HepG2 (cell line): ENCODE results near the gene GSDMA. TPM values are rescaled to one million over a fixed set of nuclear protein-coding genes. Genes with fewer than 3 reads are reported as not detected.
A peak's percentile ranks its signal among the peaks of the same experiment; 100 is the strongest.

Source experiments
- BCL6 ChIP-seq: IDR thresholded peaks from 2 replicates; pipeline ENCODE4 v1.6.1; 2016; ENCODE audit warnings: missing genetic modification reagents, missing compliant biosample characterization
- CREB1 ChIP-seq, 2 experiments: fragments of 450-650 bp in 1 of 2; IDR thresholded peaks; 2 replicates each; pipeline ENCODE4 v1.6.1; 2016 to 2017; ENCODE audit warnings: control low read depth in 1 of 2, mild to moderate bottlenecking in 1 of 2, missing compliant biosample characterization in 1 of 2, missing genetic modification characterization in 1 of 2
- DPF2 ChIP-seq: sonication (generic); formaldehyde crosslinking; IDR thresholded peaks from 2 replicates; pipeline ENCODE4 v1.4.0; 2020; ENCODE audit warnings: mild to moderate bottlenecking, low read depth, missing genetic modification reagents, borderline replicate concordance
- HIVEP1 ChIP-seq: sonication (generic); formaldehyde crosslinking; IDR thresholded peaks from 2 replicates; pipeline ENCODE4 v1.4.0; 2020; ENCODE audit warnings: mild to moderate bottlenecking, missing genetic modification reagents
- MIER2 ChIP-seq: IDR thresholded peaks from 2 replicates; pipeline ENCODE4 v1.6.1; 2016; ENCODE audit warnings: missing biosample characterization, missing genetic modification reagents
- MIER3 ChIP-seq: IDR thresholded peaks from 2 replicates; pipeline ENCODE4 v1.6.1; 2016; ENCODE audit warnings: missing compliant biosample characterization, borderline replicate concordance
- SNRNP70 ChIP-seq: fragments of 200-400 bp; formaldehyde crosslinking; IDR thresholded peaks from 2 replicates; pipeline ENCODE4 v1.6.1; 2017; ENCODE audit warnings: mild to moderate bottlenecking, low read depth, low read length, moderate library complexity
- TGIF2 ChIP-seq: IDR thresholded peaks from 2 replicates; pipeline ENCODE4 v1.6.1; 2016; ENCODE audit warnings: control low read depth, missing compliant biosample characterization
- ZFP37 ChIP-seq: sonication (generic); formaldehyde crosslinking; IDR thresholded peaks from 2 replicates; pipeline ENCODE4 v1.4.0; 2020; ENCODE audit warnings: missing genetic modification reagents, borderline replicate concordance
- ZNF431 ChIP-seq: sonication (generic); formaldehyde crosslinking; IDR thresholded peaks from 2 replicates; pipeline ENCODE4 v1.9.0; 2022; ENCODE audit warnings: missing genetic modification reagents, low read depth, mild to moderate bottlenecking, borderline replicate concordance
- polyA plus RNA-seq, 8 experiments: library from polyadenylated mRNA; depleted of rRNA in 3 of 8; stranded (reverse) in 7 of 8; unstranded in 1 of 8; fragments of >200 nt; fragmentation: Illumina TruSeq in 4 of 8; extraction: Trizol in 4 of 8; gene quantifications; 2 replicates each; pipeline versions ENCODE4 v1.2.1 to v1.2.3, GENCODE V29; 2011 to 2016; ENCODE audit warnings: low read depth in 4 of 8, missing spikeins in 1 of 8, mixed read lengths in 1 of 8; ENCODE audit not compliant: insufficient read depth in 1 of 8
- total RNA-seq, 5 experiments: library from RNA; depleted of rRNA; stranded (reverse); fragments of >200 nt; fragmentation: Illumina TruSeq; extraction: Trizol; gene quantifications; 2 replicates each; pipeline ENCODE4 v1.2.3, GENCODE V29; 2016; ENCODE audit warnings: low read depth in 1 of 5
- TF ChIP-seq, protein P1 (sequence below): sonication (generic); formaldehyde crosslinking; IDR thresholded peaks from 2 replicates; pipeline ENCODE4 v1.5.0; 2020; ENCODE audit warnings: mild to moderate bottlenecking, missing genetic modification reagents, borderline replicate concordance
- TF ChIP-seq, protein P2 (sequence below): sonication (generic); formaldehyde crosslinking; IDR thresholded peaks from 2 replicates; pipeline ENCODE4 v1.4.0; 2020; ENCODE audit warnings: mild to moderate bottlenecking, low read depth, missing genetic modification reagents
- TF ChIP-seq, protein P3 (sequence below): sonication (generic); formaldehyde crosslinking; IDR thresholded peaks from 2 replicates; pipeline ENCODE4 v1.8.1; 2023; ENCODE audit warnings: mild to moderate bottlenecking, missing genetic modification reagents
- TF ChIP-seq, protein P4 (sequence below): sonication (generic); formaldehyde crosslinking; IDR thresholded peaks from 2 replicates; pipeline ENCODE4 v1.4.0; 2020; ENCODE audit warnings: missing genetic modification reagents, borderline replicate concordance
- TF ChIP-seq, protein P5 (sequence below): sonication (generic); formaldehyde crosslinking; conservative IDR thresholded peaks from 2 replicates; pipeline ENCODE4 v1.5.0; 2020; ENCODE audit warnings: missing genetic modification reagents

The GSDMA gene
- total and polyA plus RNA-seq, 2 of the 13 experiments (the other 11 are each of a cell fraction or from before 2014, with no cell fraction given), result not detected

DNA sequence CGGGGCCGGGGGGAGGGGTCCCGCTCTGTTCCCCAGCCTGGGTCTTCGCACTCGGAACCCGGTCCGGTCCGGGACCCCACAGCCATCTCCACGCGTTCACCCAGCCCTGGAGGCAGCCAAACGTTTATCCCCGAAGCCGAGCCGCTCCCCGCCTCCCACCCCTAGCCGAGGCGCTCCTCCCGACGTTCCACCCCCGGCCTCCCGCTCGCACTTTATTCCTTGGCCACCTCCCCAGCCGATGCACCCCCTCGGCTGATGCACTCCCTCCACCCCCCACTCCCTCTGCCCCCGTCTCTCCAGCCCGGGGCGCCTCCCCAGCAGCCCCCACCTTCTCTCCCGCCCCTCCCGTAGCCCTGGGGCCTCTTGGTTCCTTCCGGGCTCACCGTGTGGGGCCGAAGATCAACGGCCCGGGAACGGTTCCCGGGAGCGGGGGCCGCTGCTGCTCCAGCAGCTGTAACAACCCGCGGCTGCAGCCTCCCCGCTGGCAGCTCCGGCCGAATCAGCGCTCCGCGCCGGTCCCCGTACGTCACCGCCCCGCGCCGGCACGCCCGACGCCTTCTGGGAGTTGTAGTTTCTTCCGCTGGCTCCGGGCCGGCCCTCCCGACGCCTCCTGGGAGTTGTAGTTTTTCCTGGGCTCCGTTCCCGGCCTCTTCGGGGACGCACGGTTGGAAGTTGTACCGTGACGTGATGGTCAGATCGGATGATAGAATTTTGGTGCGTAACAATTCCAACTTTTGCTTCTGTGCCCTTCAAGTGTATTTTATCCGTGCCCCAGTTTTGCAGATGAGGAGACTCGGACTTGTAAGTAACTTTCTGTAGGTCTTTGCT lies 35.5 kb upstream of the GSDMA start, which contains the start of the genes LRRC3C and ORMDL3 (continued):
- no peak for TF ChIP-seq DPF2 (CRISPR knock-in tag)
- TF ChIP-seq ZFP37, result no peak
- TF ChIP-seq, protein P1, sequence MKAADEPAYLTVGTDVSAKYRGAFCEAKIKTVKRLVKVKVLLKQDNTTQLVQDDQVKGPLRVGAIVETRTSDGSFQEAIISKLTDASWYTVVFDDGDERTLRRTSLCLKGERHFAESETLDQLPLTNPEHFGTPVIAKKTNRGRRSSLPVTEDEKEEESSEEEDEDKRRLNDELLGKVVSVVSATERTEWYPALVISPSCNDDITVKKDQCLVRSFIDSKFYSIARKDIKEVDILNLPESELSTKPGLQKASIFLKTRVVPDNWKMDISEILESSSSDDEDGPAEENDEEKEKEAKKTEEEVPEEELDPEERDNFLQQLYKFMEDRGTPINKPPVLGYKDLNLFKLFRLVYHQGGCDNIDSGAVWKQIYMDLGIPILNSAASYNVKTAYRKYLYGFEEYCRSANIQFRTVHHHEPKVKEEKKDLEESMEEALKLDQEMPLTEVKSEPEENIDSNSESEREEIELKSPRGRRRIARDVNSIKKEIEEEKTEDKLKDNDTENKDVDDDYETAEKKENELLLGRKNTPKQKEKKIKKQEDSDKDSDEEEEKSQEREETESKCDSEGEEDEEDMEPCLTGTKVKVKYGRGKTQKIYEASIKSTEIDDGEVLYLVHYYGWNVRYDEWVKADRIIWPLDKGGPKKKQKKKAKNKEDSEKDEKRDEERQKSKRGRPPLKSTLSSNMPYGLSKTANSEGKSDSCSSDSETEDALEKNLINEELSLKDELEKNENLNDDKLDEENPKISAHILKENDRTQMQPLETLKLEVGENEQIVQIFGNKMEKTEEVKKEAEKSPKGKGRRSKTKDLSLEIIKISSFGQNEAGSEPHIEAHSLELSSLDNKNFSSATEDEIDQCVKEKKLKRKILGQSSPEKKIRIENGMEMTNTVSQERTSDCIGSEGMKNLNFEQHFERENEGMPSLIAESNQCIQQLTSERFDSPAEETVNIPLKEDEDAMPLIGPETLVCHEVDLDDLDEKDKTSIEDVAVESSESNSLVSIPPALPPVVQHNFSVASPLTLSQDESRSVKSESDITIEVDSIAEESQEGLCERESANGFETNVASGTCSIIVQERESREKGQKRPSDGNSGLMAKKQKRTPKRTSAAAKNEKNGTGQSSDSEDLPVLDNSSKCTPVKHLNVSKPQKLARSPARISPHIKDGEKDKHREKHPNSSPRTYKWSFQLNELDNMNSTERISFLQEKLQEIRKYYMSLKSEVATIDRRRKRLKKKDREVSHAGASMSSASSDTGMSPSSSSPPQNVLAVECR (CRISPR knock-in tag), result peak; percentile 87
- TF ChIP-seq, protein P2, sequence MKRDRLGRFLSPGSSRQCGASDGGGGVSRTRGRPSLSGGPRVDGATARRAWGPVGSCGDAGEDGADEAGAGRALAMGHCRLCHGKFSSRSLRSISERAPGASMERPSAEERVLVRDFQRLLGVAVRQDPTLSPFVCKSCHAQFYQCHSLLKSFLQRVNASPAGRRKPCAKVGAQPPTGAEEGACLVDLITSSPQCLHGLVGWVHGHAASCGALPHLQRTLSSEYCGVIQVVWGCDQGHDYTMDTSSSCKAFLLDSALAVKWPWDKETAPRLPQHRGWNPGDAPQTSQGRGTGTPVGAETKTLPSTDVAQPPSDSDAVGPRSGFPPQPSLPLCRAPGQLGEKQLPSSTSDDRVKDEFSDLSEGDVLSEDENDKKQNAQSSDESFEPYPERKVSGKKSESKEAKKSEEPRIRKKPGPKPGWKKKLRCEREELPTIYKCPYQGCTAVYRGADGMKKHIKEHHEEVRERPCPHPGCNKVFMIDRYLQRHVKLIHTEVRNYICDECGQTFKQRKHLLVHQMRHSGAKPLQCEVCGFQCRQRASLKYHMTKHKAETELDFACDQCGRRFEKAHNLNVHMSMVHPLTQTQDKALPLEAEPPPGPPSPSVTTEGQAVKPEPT, result no peak
- no peak for TF ChIP-seq BCL6 (CRISPR knock-in tag)
- no peak for TF ChIP-seq SNRNP70
- TF ChIP-seq, protein P3, sequence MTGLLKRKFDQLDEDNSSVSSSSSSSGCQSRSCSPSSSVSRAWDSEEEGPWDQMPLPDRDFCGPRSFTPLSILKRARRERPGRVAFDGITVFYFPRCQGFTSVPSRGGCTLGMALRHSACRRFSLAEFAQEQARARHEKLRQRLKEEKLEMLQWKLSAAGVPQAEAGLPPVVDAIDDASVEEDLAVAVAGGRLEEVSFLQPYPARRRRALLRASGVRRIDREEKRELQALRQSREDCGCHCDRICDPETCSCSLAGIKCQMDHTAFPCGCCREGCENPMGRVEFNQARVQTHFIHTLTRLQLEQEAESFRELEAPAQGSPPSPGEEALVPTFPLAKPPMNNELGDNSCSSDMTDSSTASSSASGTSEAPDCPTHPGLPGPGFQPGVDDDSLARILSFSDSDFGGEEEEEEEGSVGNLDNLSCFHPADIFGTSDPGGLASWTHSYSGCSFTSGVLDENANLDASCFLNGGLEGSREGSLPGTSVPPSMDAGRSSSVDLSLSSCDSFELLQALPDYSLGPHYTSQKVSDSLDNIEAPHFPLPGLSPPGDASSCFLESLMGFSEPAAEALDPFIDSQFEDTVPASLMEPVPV (CRISPR knock-in tag), result no peak; the same call in 1 of the 2 replicates
- no peak for TF ChIP-seq ZNF431 (CRISPR knock-in tag)
- TF ChIP-seq HIVEP1, result peak; percentile 25; the same call in 1 of the 2 replicates
- TF ChIP-seq TGIF2, result peak; percentile 51
- TF ChIP-seq, protein P4, sequence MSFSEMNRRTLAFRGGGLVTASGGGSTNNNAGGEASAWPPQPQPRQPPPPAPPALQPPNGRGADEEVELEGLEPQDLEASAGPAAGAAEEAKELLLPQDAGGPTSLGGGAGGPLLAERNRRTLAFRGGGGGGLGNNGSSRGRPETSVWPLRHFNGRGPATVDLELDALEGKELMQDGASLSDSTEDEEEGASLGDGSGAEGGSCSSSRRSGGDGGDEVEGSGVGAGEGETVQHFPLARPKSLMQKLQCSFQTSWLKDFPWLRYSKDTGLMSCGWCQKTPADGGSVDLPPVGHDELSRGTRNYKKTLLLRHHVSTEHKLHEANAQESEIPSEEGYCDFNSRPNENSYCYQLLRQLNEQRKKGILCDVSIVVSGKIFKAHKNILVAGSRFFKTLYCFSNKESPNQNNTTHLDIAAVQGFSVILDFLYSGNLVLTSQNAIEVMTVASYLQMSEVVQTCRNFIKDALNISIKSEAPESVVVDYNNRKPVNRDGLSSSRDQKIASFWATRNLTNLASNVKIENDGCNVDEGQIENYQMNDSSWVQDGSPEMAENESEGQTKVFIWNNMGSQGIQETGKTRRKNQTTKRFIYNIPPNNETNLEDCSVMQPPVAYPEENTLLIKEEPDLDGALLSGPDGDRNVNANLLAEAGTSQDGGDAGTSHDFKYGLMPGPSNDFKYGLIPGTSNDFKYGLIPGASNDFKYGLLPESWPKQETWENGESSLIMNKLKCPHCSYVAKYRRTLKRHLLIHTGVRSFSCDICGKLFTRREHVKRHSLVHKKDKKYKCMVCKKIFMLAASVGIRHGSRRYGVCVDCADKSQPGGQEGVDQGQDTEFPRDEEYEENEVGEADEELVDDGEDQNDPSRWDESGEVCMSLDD (CRISPR knock-in tag), result no peak
- peak; percentile 98; the same call in 1 of the 2 replicates for TF ChIP-seq MIER3 (CRISPR knock-in tag)
- peak; percentile 99 for TF ChIP-seq CREB1 (IDR thresholded peaks at IDR 0.05)
- TF ChIP-seq CREB1 (CRISPR knock-in tag; IDR thresholded peaks at IDR 0.05), result peak; percentile 99
- no peak for TF ChIP-seq MIER2 (CRISPR knock-in tag)
- TF ChIP-seq, protein P5, sequence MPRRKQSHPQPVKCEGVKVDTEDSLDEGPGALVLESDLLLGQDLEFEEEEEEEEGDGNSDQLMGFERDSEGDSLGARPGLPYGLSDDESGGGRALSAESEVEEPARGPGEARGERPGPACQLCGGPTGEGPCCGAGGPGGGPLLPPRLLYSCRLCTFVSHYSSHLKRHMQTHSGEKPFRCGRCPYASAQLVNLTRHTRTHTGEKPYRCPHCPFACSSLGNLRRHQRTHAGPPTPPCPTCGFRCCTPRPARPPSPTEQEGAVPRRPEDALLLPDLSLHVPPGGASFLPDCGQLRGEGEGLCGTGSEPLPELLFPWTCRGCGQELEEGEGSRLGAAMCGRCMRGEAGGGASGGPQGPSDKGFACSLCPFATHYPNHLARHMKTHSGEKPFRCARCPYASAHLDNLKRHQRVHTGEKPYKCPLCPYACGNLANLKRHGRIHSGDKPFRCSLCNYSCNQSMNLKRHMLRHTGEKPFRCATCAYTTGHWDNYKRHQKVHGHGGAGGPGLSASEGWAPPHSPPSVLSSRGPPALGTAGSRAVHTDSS (CRISPR knock-in tag), result peak; percentile 99; the same call in 1 of the 2 replicates
